ENCODE measurements around the gene RHOT2.

DNA sequence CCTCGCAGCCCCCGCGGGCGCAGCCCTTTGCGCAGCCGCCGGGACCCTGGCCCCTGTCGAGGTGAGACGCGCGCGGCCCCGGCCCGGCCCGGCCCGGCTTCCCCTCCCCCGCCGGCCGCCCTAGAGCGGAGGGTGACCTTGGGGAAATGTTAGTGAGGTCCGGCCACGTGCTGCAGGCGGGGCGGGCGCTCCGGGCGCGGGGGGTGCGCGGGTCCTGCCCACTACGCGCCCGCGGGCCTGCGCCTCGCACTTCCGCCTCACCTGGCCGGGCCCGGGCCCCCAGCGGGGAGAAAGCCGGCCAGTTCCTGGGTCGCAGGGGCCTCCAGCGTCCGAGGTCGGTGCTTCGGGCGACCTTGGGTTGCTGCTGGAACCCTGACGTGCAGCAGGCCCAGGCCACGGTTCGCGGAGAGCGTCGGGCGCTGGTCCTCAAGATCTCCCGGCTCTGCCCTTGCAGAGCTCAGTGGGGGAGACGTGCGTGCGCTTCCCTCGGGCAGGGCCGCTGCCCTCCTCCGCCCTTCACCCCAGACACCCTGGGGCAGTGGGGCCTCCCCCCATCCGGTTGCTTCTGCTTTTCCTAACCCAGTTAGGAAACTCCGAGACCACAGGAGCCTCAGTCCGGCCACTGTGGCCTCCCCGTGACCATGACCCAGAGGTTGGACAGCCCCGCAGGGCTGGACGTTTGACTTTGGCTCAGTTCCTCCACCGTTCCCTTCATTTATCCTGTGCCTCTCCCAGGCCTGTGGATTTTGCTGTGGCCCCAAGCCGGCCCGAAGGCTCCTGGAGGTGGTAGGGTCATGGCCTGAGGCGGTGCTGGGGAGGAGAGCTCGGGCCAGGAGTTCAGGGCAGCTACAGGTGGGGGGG is 25.5 kb upstream of the RHOT2 start:
- TF ChIP-seq, protein P1, sequence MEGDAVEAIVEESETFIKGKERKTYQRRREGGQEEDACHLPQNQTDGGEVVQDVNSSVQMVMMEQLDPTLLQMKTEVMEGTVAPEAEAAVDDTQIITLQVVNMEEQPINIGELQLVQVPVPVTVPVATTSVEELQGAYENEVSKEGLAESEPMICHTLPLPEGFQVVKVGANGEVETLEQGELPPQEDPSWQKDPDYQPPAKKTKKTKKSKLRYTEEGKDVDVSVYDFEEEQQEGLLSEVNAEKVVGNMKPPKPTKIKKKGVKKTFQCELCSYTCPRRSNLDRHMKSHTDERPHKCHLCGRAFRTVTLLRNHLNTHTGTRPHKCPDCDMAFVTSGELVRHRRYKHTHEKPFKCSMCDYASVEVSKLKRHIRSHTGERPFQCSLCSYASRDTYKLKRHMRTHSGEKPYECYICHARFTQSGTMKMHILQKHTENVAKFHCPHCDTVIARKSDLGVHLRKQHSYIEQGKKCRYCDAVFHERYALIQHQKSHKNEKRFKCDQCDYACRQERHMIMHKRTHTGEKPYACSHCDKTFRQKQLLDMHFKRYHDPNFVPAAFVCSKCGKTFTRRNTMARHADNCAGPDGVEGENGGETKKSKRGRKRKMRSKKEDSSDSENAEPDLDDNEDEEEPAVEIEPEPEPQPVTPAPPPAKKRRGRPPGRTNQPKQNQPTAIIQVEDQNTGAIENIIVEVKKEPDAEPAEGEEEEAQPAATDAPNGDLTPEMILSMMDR (IDR thresholded peaks at IDR 0.05; ENCODE audit: low read length) = no peak
- TF ChIP-seq EZH2 (IDR thresholded peaks at IDR 0.05; ENCODE audit: borderline replicate concordance, low read length) = no peak
